ENCODE data around the gene ZNF664. TPM values are rescaled to one million over a fixed set of nuclear protein-coding genes. Genes with fewer than 3 reads are reported as not detected.

The ZNF664 gene
- 40.7 and 58.7 TPM in 2 replicates for total RNA-seq (2014; rRNA removed; shearing (Covaris generic))

DNA sequence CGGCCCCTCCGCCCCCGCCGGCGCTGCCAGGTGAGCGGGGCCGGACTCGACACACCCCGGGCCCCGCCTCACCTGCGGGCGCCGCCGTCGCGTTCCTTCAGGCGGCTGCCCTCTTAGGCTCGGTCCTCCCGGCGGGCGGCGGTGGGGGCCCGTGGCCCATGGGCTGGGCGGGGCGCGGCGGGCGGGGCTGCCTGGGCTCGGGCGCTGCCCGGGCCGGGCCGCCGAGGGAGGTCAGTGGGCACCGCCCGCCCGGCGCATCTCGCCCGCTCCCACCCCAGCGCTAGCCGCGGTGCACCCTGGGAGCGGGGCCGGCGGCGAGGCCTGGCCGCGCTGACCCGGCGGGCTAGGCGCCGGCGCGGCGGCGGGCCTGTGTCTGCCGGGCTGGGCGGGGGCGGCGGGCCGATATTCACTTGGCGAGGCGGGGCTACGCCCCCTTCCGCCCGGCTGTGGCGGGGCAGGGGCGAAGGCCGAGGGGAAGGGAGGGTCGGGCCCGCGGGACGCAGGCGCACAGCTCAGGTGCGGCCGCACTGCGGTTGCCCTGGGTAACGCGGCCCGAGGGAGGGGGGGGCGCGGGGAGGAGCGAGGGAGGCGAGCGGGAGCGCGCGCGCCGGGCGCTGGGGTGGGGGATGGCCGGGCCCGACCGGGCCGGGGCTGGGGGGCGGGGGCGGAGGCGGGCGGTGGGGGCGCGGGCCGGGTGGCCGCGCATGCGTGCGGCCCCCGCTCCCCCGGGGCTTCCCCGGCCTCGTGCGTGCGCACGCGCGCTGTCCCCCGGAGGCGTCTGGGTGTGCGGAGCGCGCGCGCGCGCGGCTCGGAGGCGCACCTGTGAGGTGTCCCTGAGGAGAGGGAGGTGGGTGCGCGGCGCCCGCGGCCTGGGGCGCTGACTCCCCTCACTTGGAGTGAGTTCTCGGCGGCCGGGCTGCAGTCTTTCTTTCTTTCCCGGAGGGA is at the start of gene ZNF664, which contains the start of gene CCDC92:
Gene ZNF664, plus strand, starts transcription at position 759 of the 945 bp plus-strand sequence. CDS start 38,930 bp downstream, outside the sequence.
Gene CCDC92, minus strand, starts transcription at position 375 of the 945 bp plus-strand sequence. CDS start 28,526 bp downstream, outside the sequence.
- peak; percentile 83 for DNase-seq (ENCODE audit: low read depth)

DNA sequence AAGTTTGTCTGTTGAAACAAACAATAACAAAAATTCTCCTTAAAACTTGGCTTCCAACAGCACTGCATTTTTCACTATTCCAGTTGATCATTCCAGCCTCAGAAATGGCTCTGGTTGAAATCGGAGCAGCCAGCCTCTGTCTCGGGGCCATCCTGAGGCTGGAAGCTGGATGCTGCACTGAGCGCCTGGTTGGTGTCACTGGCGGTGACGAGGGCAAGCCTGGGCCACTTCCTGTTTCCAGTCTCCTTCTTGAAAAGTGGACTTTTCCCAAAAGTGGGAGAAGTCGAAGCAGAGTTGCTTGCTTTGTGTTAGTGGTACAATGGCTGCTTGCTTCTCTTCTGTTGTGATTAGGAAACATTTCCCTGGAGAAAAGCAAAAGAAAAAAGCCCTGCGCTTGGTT is 49.1 kb upstream of the ZNF664 start:
- no peak for DNase-seq (ENCODE audit: low read depth)

DNA sequence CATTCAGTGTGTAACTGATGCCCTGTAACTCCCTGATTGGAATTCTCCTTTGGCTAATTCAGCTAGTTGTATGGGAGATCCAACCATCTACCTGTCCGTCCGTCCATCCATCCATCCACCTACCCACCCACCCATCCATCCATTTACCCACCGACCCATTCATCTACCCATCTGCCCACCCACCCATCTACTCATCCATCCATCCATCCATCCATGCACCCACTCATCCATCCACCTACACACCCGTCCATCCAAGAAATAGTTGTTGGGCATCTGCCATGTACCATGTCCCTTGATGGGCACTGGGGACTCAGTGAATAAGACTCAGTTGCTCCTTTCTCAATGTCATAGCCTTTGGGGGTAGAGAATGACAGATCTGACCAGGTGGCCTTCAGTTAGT is 48.5 kb upstream of the ZNF664 start:
- DNase-seq (ENCODE audit: low read depth), result no peak

GRCh38 chr12:123928274-123928865 is 44.6 kb upstream of the ZNF664 start:
- no peak for DNase-seq (ENCODE audit: low read depth)

DNA sequence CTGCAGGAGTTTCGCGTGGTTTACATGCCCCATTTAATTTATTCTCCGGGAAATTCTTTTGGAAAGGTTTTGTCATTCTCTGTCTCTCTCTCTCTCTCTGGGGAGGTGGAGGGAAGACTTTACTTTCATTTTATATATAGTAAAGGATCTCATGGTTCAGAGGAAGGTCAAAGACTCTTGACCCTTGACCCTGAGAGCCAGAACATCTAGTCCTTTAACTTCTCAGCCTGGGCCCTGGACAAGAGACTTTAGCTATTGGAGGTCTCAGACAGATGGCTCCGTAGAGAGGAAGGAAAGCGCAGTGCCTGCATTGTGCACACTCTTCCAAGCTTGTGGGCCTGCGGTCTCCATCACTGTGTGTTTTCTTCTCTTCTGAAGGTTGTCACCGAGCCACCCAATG is 44.1 kb upstream of the ZNF664 start:
- no peak for DNase-seq (ENCODE audit: low read depth)

GRCh38 chr12:123929946-123930583 is 43.0 kb upstream of the ZNF664 start:
- DNase-seq (ENCODE audit: low read depth), result no peak

- no peak for DNase-seq (ENCODE audit: low read depth)
Measured at GRCh38 chr12:123931686-123932321, 41.2 kb upstream of the ZNF664 start.

DNA sequence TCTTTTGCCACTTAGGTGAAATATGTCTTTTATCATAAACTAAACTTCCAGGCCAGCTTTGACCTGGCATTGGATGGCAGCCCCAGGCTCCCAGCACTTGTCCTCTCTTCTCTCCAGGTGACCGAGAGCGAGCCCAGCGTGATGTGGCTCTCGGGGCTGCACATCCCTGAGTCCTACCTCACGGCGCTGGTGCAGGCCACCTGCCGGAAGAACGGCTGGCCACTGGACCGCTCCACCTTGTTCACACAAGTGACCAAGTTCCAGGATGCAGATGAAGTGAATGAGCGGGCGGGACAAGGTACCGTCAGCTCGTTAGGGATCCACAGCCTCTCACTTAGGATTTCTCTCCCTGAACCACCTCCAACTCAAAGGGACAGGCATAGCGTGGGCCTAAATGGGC is 39.8 kb upstream of the ZNF664 start:
- no peak for DNase-seq (ENCODE audit: low read depth)

DNA sequence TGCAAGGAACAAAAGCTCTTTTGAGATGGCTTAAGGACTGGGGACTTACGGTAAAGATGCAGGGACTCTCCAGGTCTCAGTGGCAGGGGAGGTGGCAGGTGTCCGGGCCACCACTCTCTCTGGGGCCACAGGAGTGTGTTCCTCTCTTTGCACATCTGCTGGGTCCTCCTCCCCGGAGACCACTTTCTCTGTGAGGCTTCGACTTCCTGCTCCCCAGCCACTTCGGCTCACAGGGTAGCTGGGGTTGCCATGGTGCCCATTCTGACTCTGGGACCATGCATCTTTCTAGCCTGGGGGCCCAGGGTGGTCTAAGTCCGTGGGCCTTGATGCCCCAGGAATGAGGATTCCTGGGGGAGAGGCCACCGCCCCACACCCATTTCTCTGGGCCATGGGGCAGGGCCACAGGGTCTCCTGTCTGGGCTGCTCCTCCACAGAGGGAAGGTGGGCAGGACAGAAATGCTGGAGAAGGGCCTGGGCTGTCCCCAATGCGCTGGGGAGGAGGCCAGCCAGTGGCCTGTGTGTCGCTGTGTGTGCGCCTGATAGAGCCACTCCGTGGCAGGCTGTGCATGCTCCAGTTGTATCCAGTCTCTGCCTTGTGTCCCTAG is 38.9 kb upstream of the ZNF664 start:
- DNase-seq (ENCODE audit: low read depth), result no peak

DNA sequence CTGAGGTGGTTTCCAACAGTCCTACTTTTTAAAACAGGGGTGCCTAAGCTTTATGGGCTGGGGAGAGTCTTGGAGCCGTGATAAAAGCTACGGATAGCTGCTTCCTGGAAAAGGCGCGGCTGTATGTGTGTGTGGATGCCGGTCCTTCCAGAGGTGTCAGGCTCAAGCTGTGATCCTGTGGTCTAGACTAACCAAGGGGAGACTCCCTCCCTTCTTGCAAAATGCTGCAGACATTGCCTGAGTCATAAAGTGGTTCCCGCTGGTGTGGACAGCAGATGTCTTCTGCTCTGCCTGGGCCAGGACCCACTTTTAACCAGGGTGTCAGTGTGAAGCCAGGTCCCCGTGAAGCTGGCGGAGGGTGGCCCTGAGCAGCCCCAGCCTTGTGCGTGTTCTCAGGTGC is 38.2 kb upstream of the ZNF664 start:
- no peak for DNase-seq (ENCODE audit: low read depth)

GRCh38 chr12:123935956-123936355 is 37.1 kb upstream of the ZNF664 start:
- DNase-seq (ENCODE audit: low read depth), result no peak

DNA sequence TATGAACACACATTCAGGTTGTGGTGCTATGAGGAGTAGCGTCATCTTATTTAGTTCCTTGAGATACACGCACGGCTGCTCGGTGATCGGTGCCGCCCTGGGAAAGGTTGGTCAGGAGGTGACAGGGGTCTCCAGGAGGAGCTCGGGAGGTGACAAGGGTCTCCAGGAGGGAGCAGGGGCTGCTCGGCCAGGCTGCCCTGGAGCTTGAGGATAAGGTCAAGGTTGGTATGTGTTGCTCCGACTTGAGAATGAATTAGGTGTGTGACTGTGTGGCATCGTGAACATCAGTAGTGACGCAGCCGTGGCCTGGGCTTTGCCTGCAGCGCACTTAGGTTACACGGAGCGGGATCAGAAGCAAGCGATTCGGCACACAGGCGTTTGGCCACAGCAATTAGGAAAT is 36.5 kb upstream of the ZNF664 start:
- no peak for DNase-seq (ENCODE audit: low read depth)

GRCh38 chr12:123936956-123937706 is 35.9 kb upstream of the ZNF664 start:
- no peak for DNase-seq (ENCODE audit: low read depth)

DNA sequence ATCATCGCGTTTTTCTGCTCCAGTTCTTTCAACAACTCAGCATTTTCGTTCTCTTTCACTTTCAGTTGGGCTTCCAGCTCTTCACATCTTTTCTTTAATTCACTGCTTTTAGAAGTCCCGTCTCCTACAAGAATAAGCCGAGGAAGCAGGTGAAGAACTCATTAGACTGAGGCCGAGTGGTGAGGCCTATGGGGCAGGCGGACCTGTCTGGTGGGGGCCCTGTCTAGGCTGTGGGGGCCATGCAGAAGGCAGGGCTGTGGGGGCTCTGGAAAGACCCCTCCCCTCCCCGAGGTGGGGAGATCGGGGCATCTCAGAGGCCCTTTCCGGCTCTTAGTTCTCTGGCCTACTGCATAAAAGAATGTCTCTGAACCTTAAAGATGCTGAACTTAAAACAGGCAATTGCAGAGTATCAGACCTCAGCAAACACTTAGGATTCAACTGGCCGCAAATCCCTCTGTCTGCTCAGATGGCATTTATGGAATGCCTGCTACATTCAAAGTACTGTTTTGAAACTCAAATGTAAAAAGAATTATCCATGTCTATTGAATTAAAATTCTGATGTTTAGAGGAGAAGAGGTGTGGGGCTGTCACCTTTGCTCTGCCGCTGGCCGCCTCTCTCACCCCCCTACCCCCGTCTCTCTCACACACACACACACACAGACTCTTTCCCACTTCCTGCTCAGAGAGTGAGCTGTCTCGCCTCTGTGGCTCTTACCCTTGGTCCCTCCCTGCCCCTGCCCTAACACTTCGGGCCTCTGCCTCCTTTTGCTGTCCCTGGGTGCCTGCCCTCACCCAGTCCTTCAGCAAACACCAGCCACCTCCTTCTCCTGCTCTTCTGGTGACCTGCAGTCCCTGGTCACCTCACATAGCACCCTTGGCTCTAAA is 35.1 kb upstream of the ZNF664 start:
- no peak for DNase-seq (ENCODE audit: low read depth)

- no peak for DNase-seq (ENCODE audit: low read depth)
Measured at GRCh38 chr12:123938679-123939480, 34.1 kb upstream of the ZNF664 start.

- DNase-seq (ENCODE audit: low read depth), result no peak
Measured at GRCh38 chr12:123939716-123940626, 33.0 kb upstream of the ZNF664 start.

DNA sequence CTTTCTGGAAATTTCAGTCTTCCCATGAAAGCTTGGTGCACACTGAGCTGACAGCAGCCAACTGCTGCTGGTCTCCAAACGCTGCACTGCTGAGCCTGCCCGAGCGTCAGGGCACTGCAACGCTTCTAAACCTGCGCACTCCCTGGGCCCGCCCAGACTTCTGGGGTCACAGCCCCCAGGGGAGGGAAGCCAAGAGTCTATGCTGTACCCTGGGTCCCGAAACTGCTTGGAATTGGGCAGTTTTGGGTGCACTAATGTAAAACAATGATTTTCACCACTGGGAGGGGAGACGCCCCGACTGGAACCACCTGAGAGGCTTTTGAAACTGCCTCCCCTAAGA is 32.4 kb upstream of the ZNF664 start:
- no peak for DNase-seq (ENCODE audit: low read depth)

DNA sequence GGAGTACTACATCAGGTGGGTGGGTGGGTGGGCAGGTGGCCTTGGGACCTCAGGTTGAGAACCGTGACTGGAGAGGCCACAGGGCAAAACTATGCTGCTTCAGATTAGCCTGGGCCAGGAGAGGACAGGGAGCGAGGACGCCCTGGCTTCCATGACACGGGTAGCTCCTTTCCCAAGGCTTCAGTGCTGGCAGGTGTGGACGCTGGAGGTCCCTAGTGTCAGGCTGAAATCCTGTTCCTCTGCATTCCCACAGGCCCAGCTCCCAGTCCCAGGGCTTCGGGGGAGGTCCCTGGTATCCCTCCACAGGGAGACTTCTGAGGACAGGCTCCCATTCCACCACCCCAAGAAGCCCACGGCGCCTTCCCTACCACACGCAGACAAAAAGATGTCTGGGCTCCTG is 32.0 kb upstream of the ZNF664 start:
- DNase-seq (ENCODE audit: low read depth), result no peak
